K562 (cell line): ENCODE measurements around the gene PTHLH.

Experiments used
- GABPA ChIP-seq: fragments of 200-800 bp; sonication (Bioruptor generic); conservative IDR thresholded peaks from 2 replicates; pipeline ENCODE4 v1.6.1; 2016; ENCODE audit warnings: low read depth, missing genetic modification characterization, missing compliant biosample characterization
- HNRNPLL ChIP-seq: fragments of 200-400 bp; formaldehyde crosslinking; IDR thresholded peaks from 2 replicates; pipeline ENCODE4 v1.6.1; 2017; ENCODE audit warnings: low read length, low read depth, mild to moderate bottlenecking; ENCODE audit not compliant: poor library complexity, severe bottlenecking
- MTA2 ChIP-seq: fragments of 450-650 bp; IDR thresholded peaks from 2 replicates; pipeline ENCODE4 v1.6.1; 2016; ENCODE audit warnings: low read depth
- MXD1 ChIP-seq: fragments of 250-450 bp; sonication (Bioruptor Pico); IDR thresholded peaks from 2 replicates; pipeline ENCODE4 v1.8.0; 2021; ENCODE audit warnings: borderline replicate concordance, mild to moderate bottlenecking, moderate library complexity; ENCODE audit not compliant: poor library complexity, severe bottlenecking
- NFATC3 ChIP-seq: fragments of 450-650 bp; IDR thresholded peaks from 2 replicates; pipeline ENCODE4 v1.6.1; 2017; ENCODE audit warnings: mild to moderate bottlenecking
- THRA ChIP-seq: fragments of 450-650 bp; IDR thresholded peaks from 2 replicates; pipeline ENCODE4 v1.6.1; 2017; ENCODE audit warnings: mild to moderate bottlenecking, moderate library complexity
- USF2 ChIP-seq: sonication (generic); formaldehyde crosslinking; IDR thresholded peaks from 2 replicates; pipeline ENCODE4 v1.5.0; 2020; ENCODE audit warnings: missing genetic modification reagents
- ZBTB43 ChIP-seq: sonication (generic); formaldehyde crosslinking; IDR thresholded peaks from 2 replicates; pipeline ENCODE4 v1.8.0; 2023; ENCODE audit warnings: mild to moderate bottlenecking, missing genetic modification reagents
- ZC3H11A ChIP-seq: IDR thresholded peaks from 2 replicates; pipeline ENCODE4 v1.6.1; 2012; ENCODE audit warnings: low read depth, low read length, improper control_type of control experiment
- ZEB2 ChIP-seq: fragments of 450-650 bp; IDR thresholded peaks from 2 replicates; pipeline ENCODE4 v1.6.1; 2016
- ZNF133 ChIP-seq: fragments of 250-450 bp; sonication (Bioruptor Pico); IDR thresholded peaks from 2 replicates; pipeline ENCODE4 v1.4.0; 2020; ENCODE audit warnings: mild to moderate bottlenecking
- ZNF274 ChIP-seq: IDR thresholded peaks from 2 replicates; pipeline ENCODE4 v1.6.1; 2011; ENCODE audit warnings: low read depth, mild to moderate bottlenecking, low read length, moderate library complexity, borderline replicate concordance

- TF ChIP-seq GABPA (tag) (no peak), ZNF274 (no peak), ZEB2 (no peak), THRA (no peak), NFATC3 (no peak), ZBTB43 (CRISPR knock-in tag) (no peak), MTA2 (no peak), MXD1 (no peak), ZC3H11A (no peak), USF2 (no peak), HNRNPLL (no peak), ZNF133 (CRISPR knock-in tag) (no peak)
Observed at GRCh38 chr12:27979145-27979544, 6.6 kb upstream of the PTHLH start.
